Activated naive CD4-positive, alpha-beta T cell treated with anti-CD3 and anti-CD28 coated beads, Interleukin-2, amount 10 ng/mL, durations not matched to agents 7 days and 5 days (primary cell): ENCODE results near the gene VCX3B.
"Not testable (repeated sequence)": the region's sequence is repeated elsewhere in the genome, so short reads cannot be mapped to it uniquely, and the experiment has no call there.

Experiments
- CTCF ChIA-PET: fragments of 350-600 bp; sonication (Branson Sonifier 250); formaldehyde crosslinking; loops from one replicate; lab custom pipeline; 2021; ENCODE audit warnings: antibody characterized with exemption; lab: Charles Lee
- DNase-seq: peaks from one replicate; pipeline ENCODE4 v3.0.0-alpha.2; 2020
- H3K27ac Mint-ChIP-seq: one replicate; pipeline ENCODE4 v1.8.0; 2021; ENCODE audit warnings: mild to moderate bottlenecking, moderate library complexity, mixed read lengths
- H3K27me3 Mint-ChIP-seq: one replicate; pipeline ENCODE4 v1.8.0; 2021; ENCODE audit warnings: mild to moderate bottlenecking, mixed read lengths
- H3K36me3 Mint-ChIP-seq: one replicate; pipeline ENCODE4 v1.8.0; 2021; ENCODE audit warnings: mixed read lengths
- H3K4me1 Mint-ChIP-seq: one replicate; pipeline ENCODE4 v1.8.0; 2021; ENCODE audit warnings: mixed read lengths
- H3K4me3 Mint-ChIP-seq: one replicate; pipeline ENCODE4 v1.8.0; 2021; ENCODE audit warnings: mild to moderate bottlenecking, moderate library complexity, mixed read lengths
- H3K9me3 Mint-ChIP-seq: one replicate; pipeline ENCODE4 v1.8.0; 2021; ENCODE audit warnings: mixed read lengths

VCX3B gene

DNA sequence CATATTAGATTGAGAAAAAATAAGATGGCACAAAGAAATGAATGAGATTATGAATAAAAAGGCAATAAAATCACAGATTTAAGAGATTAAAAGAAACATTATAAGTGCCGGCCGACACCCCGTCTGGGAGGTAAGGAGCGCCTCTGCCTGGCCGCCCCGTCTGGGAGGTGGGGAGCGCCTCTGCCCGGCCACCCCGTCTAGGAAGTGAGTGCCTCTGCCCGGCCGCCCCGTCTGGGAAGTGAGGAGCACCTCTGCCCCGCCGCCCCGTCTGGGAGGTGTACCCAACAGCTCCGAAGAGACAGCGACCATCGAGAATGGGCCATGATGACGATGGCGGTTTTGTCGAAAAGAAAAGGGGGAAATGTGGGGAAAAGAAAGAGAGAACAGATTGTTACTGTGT lies 37.5 kb downstream of the VCX3B start:
- DNase-seq, H3K4me1 Mint-ChIP-seq, H3K36me3 Mint-ChIP-seq, CTCF ChIA-PET, H3K4me3 Mint-ChIP-seq, H3K9me3 Mint-ChIP-seq, H3K27me3 Mint-ChIP-seq, H3K27ac Mint-ChIP-seq: not testable (repeated sequence)

DNA sequence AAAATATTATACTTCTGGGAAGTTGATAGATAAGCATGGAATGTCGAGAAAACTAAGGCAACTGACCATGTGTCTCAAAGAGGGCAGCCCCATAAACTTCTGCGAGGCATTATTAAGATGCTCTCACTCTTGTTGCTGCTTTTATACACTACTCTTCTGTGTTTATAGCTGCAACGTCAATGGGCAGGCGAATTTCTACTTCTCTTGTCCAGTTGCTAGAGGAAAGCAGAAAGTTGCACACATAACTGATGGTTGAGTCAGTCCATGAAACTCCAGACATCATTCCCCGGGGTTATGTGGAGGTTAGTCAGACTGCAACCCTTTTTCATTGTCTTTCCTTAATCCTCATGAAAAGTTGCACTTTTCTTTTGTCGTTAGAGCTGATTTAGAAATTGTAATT lies 39.8 kb downstream of the VCX3B start:
- Mint-ChIP-seq H3K4me1 (no peaks in the 10 kb centered on the region), H3K9me3 (no peaks in the 10 kb centered on the region), H3K36me3 (no peaks in the 10 kb centered on the region), H3K27me3 (no peaks in the 10 kb centered on the region), H3K27ac (no peak overlapping the region), H3K4me3 (no peak overlapping the region)
- no peak for DNase-seq
- CTCF ChIA-PET, result no interaction called here
